HG03571 (cell line): ENCODE results near the gene VAT1.
A peak's percentile ranks its signal among the peaks of the same experiment; 100 is the strongest.
"Not testable (repeated sequence)": the region's sequence is repeated elsewhere in the genome, so short reads cannot be mapped to it uniquely, and the experiment has no call there.

Experiments
- ATAC-seq: cut with Tn5 transposase; IDR thresholded peaks from one replicate; pipeline ENCODE4 v1.9.1; 2021; ENCODE audit not compliant: unreplicated experiment

VAT1 gene

GRCh38 chr17:43010667-43011308, 11.4 kb downstream of the VAT1 start:
- ATAC-seq = no peak

DNA sequence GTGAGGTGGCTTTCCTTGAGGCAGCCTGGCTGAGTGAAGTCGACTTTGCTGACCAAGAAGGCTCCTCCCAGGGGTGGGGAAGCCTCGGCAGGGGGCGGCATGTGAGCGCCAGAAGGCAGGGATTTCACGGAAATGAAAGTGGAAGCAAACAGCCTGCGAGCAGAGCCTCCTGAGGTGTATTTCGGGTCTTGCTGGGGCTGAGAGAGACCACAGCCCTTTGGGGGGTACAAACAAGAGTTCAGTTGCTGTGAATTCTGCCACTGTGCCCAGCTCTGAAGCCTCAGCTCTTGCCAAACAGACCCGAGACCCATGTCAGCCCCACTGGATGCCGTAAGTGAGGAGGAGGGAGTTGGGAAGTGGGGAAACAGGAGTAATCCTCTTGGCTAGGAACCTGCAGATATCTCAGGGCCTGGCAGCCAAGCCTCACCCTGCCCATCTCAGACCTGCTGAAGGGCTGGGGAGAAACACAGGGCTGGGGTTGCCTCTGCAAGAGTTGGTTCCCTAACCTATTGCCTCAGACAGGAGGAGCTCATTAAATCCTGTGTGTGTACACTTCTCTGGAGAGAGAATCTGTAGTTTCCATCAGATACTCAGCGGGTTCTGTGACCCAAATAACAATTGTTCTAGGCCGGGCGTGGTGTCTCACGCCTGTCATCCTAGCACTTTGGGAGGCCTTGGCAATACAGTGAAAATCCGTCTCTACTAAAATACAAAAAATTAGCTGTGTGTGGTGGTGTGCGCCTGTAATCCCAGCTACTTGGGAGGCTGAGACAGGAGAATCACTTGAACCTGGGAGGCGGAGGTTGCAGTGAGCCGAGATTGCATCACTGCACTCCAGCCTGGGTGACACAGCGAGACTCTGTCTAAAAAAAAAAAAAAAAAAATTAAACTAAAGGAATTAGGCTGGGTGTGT, 15.3 kb downstream of the VAT1 start, which contains the start of gene IFI35:
TSS of gene IFI35 (plus strand) at position 146 of the 913 bp plus-strand sequence. CDS start at position 310, 164 bp downstream.
- no peak for ATAC-seq

GRCh38 chr17:43003542-43004172, 18.5 kb downstream of the VAT1 start:
- ATAC-seq = no peak

- ATAC-seq = not testable (repeated sequence)
Observed at GRCh38 chr17:43000894-43001293, 21.3 kb downstream of the VAT1 start.

GRCh38 chr17:42999003-42999525, 23.1 kb downstream of the VAT1 start:
- ATAC-seq = no peak

- ATAC-seq = peak; percentile 88
Observed at GRCh38 chr17:42997984-42998938, 23.9 kb downstream of the VAT1 start, which contains the start of gene RPL27. Gene RPL27, plus strand, starts transcription at chr17:42998419. Its CDS starts 332 bp downstream, at chr17:42998751.

DNA sequence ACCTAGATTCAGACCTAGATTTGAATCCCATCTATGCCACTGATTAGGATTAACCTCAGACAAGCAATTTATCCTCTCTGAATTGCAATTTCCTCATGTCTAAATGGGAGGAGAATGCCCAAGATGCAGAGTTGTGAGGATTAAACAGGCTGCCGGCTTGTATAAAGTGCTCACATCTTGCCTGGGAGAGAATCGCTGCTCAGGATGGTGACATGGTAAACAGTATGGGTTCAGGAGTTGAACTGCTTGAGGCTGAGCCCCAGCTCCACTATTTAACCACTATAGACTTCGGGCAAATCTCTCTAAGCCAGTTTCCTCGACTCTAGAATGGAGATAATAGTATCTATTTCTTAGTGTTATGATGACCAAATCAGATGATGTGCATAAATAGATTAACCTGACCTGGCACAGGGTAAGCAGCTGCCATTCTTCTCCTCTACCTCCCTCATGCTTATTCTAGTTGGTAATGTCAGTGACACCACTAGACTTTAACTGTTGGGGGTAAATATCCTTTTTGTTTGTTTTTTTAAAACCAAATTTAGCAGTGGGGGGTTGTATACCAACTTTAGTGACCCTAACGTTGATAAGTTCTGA, 24.7 kb downstream of the VAT1 start:
- ATAC-seq = no peak

GRCh38 chr17:42993913-42994312, 28.3 kb downstream of the VAT1 start:
- not testable (repeated sequence) for ATAC-seq

DNA sequence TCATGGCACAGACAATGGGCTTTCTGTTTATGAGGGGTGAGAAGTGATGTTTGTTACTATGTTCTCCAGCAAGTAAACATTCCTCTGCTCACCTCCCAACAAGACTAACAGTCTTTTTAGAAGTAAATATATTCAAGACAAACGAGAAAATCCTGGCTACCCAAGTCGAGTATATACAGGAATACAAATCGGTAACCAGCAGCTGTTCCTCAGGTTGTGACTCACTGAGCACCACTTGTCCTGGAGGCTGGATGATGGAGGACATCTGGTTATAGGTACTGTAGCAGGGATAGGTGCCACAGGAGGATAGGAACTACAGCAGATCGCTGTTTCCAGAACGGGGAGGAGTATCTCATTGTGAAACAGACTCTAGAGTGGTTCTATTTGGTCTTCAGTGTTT, 29.3 kb downstream of the VAT1 start:
- no peak for ATAC-seq

DNA sequence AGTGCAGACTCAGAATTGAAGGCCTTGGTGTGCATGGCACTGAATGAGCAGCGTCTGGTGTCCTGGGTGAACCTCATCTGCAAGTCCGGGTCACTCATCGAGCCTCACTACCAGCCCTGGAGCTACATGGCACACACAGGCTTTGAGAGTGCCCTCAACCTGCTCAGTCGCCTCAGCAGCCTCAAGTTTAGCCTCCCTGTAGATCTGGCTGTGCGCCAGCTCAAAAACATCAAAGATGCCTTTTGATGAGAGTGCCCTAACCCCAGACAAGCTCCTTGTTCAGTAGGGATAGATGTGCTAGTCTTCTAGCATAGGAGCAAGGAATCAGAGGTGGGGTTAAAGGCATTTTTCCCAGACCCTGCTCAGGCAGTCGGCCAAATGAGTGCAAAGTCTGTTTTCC, 30.7 kb downstream of the VAT1 start:
- ATAC-seq = no peak

- no peak for ATAC-seq
Observed at GRCh38 chr17:42989726-42990652, 32.2 kb downstream of the VAT1 start.

- ATAC-seq = no peak
Observed at GRCh38 chr17:42989141-42989540, 33.0 kb downstream of the VAT1 start.

DNA sequence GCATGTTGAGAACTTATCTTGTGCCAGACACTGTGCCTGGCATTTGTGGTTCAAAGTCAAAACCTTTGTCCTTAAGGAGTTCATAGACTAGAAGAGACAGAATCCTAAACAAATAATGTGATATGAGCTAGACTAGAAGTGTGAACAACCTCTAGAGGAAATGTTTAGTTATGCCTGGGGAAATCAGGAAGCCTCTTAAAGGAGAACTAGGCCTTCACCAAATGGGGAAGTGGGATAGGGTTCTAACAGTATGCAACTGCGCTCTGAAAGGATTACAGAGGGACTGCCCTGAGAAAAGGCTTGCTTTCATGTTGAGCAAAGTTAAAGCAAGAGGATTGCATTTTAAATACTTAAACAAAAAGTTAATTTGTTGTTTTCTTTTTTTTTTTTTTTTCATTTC, 37.0 kb downstream of the VAT1 start:
- no peak for ATAC-seq

- ATAC-seq = no peak
Observed at GRCh38 chr17:42982266-42982665, 39.9 kb downstream of the VAT1 start.

GRCh38 chr17:42980766-42981397, 41.3 kb downstream of the VAT1 start:
- ATAC-seq = no peak

DNA sequence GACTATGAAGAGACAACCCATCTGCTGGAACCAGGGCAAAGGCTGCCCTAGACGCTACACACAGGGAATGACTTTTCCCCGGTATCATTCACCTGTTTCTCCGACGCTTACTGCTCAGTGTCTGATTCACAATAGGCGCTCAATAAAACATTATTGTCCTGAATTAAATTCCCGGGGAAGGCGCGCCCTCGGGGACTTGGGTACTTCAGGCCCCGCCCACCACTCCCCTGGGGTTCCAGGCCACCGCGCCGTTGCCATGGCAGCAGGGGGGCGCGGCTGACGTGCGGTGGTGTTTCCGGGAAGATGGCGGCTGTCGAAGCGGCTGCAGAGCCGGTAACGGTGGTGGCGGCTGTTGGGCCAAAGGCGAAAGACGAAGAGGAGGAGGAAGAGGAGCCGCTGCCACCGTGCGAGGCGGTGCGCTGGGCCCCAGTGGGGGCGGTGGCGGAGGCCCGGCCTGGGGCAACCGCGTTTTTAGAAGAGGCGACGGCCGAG, 41.9 kb downstream of the VAT1 start, which contains the start of gene RUNDC1:
TSS of gene RUNDC1 (plus strand) at position 292 of the 492 bp plus-strand sequence. CDS start at position 304, 12 bp downstream.
- ATAC-seq = no peak

DNA sequence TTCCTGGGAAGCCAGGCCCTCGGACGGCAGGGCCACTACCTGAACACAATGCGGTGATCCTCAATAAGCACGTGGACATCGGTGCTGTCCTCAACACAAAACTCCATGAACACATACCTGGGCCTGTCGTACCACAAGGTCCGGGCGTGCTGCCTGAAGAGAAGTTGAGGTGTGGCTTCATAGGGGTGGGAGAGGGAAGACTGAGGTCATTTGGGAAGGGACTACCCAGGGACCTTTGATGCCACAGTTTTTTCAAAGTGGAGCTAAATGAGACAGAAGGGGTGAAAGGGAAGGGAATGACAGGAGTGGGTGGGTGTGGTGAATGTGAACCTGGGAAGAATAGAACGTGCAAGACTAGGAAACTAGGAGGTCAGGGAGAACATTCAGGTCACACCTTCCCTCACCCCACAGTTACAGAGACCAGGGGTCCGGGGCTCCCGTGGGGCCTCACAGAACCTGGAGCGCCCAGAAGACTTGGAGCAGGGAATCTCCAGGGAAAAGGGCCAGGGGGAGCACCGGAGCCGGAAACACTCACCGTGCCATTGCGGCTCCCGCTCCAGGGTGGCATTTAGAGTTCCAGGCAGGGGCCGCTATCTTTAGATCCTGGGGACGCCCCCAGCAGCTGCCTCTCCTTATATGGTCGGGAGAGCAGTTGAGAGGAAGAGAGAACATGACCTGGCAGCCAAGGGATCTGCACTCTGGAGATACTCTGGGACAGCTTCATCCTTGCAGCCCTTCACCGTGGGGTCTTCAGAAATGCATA, 42.5 kb downstream of the VAT1 start, which contains the start of gene PTGES3L:
TSS of gene PTGES3L (minus strand) at position 570 of the 763 bp plus-strand sequence. CDS start at position 543, 27 bp downstream.
- ATAC-seq = no peak
